HEK293 (cell line): ENCODE data around the gene HOXB4.
A peak's percentile ranks its signal among the peaks of the same experiment; 100 is the strongest.

ENCODE experiments used
- CTCF ChIA-PET: fragments of 350-600 bp; formaldehyde crosslinking; extraction: SDS; loops from one replicate; lab custom pipeline; 2021; ENCODE audit warnings: antibody characterized with exemption; lab: Yijun Ruan, JAX
- POLR2A ChIA-PET: fragments of 300-600 bp; formaldehyde crosslinking; extraction: SDS; loops from one replicate; lab custom pipeline; 2020; ENCODE audit warnings: antibody characterized with exemption, inconsistent platforms; lab: Yijun Ruan, JAX
- H3K27ac ChIP-seq: fragments of 200-500 bp; sonication (Bioruptor generic); 2 replicates; pipeline ENCODE4 v1.5.1; 2014; ENCODE audit warnings: low read depth, low read length, control low read depth, inconsistent platforms; ENCODE audit errors: extremely low read depth
- H3K36me3 ChIP-seq, 2 experiments: fragments of 200-500 bp in 1 of 2; sonication (Bioruptor generic) in 1 of 2; 1 replicate in 1 of 2; 2 replicates in 1 of 2; pipeline ENCODE4 v1.5.1; 2014 to 2017; ENCODE audit warnings: inconsistent platforms in 2 of 2, low read length in 2 of 2; ENCODE audit not compliant: control insufficient read depth in 2 of 2, insufficient read depth in 1 of 2
- H3K4me1 ChIP-seq: fragments of 200-500 bp; sonication (Bioruptor generic); 2 replicates; pipeline ENCODE4 v1.5.1; 2014; ENCODE audit warnings: mild to moderate bottlenecking, low read length, inconsistent platforms; ENCODE audit not compliant: control insufficient read depth, insufficient read depth
- H3K4me3 ChIP-seq: 2 replicates; pipeline ENCODE4 v1.5.1; 2011; ENCODE audit warnings: low read depth, mild to moderate bottlenecking, control low read depth, low read length, moderate library complexity
- H3K9me3 ChIP-seq: fragments of 200-500 bp; sonication (Bioruptor generic); 2 replicates; pipeline ENCODE4 v1.5.1; 2014; ENCODE audit warnings: low read depth, low read length, inconsistent platforms; ENCODE audit not compliant: control insufficient read depth, insufficient read depth
- FEZF1 ChIP-seq: fragments of 450-650 bp; formaldehyde crosslinking; IDR thresholded peaks from 2 replicates; pipeline ENCODE4 v1.5.1; 2016; ENCODE audit warnings: missing biosample characterization, missing genetic modification characterization
- KLF10 ChIP-seq: fragments of 450-650 bp; IDR thresholded peaks from 2 replicates; pipeline ENCODE4 v1.5.1; 2018; ENCODE audit warnings: missing biosample characterization, mild to moderate bottlenecking, missing genetic modification characterization
- OVOL3 ChIP-seq: fragments of 450-650 bp; formaldehyde crosslinking; IDR thresholded peaks from 2 replicates; pipeline ENCODE4 v1.5.1; 2016; ENCODE audit warnings: missing biosample characterization, missing genetic modification characterization
- PBX3 ChIP-seq: sonication (generic); formaldehyde crosslinking; IDR thresholded peaks from 2 replicates; pipeline ENCODE4 v1.8.1; 2022; ENCODE audit warnings: mild to moderate bottlenecking, moderate library complexity, missing genetic modification reagents
- PRDM1 ChIP-seq: fragments of 450-650 bp; formaldehyde crosslinking; IDR thresholded peaks from 2 replicates; pipeline ENCODE4; 2016; ENCODE audit warnings: missing biosample characterization, missing genetic modification characterization
- PRDM2 ChIP-seq: fragments of 450-650 bp; formaldehyde crosslinking; IDR thresholded peaks from 2 replicates; pipeline ENCODE4 v1.5.1; 2016; ENCODE audit warnings: missing biosample characterization, missing genetic modification characterization, borderline replicate concordance
- SP3 ChIP-seq: fragments of 450-650 bp; formaldehyde crosslinking; IDR thresholded peaks from 2 replicates; pipeline ENCODE4 v1.5.1; 2016; ENCODE audit warnings: missing biosample characterization, missing genetic modification characterization
- ZBTB10 ChIP-seq: fragments of 450-650 bp; formaldehyde crosslinking; IDR thresholded peaks from 2 replicates; pipeline ENCODE4 v1.5.1; 2016; ENCODE audit warnings: missing biosample characterization, missing genetic modification characterization
- ZNF132 ChIP-seq: fragments of 450-650 bp; formaldehyde crosslinking; IDR thresholded peaks from 2 replicates; pipeline ENCODE4 v1.5.1; 2017; ENCODE audit warnings: missing biosample characterization, missing genetic modification characterization, borderline replicate concordance
- ZNF155 ChIP-seq: fragments of 450-650 bp; formaldehyde crosslinking; IDR thresholded peaks from 2 replicates; pipeline ENCODE4 v1.5.1; 2016; ENCODE audit warnings: missing biosample characterization, missing genetic modification characterization
- ZNF16 ChIP-seq: fragments of 450-650 bp; formaldehyde crosslinking; IDR thresholded peaks from 2 replicates; pipeline ENCODE4 v1.5.1; 2016; ENCODE audit warnings: low read depth, missing biosample characterization, missing genetic modification characterization
- ZNF221 ChIP-seq: fragments of 450-650 bp; formaldehyde crosslinking; IDR thresholded peaks from 2 replicates; pipeline ENCODE4 v1.5.1; 2017; ENCODE audit warnings: missing biosample characterization, missing genetic modification characterization, borderline replicate concordance
- ZNF335 ChIP-seq: fragments of 450-650 bp; formaldehyde crosslinking; conservative IDR thresholded peaks from 2 replicates; pipeline ENCODE4 v1.5.1; 2016; ENCODE audit warnings: missing biosample characterization, missing genetic modification characterization
- ZNF350 ChIP-seq: fragments of 450-650 bp; formaldehyde crosslinking; IDR thresholded peaks from 2 replicates; pipeline ENCODE4 v1.5.0; 2017; ENCODE audit warnings: missing biosample characterization, mild to moderate bottlenecking, missing genetic modification characterization
- ZNF366 ChIP-seq: fragments of 450-650 bp; formaldehyde crosslinking; conservative IDR thresholded peaks from 2 replicates; pipeline ENCODE4 v1.5.1; 2016; ENCODE audit warnings: missing biosample characterization, missing genetic modification characterization
- ZNF473 ChIP-seq: fragments of 450-650 bp; formaldehyde crosslinking; IDR thresholded peaks from 2 replicates; pipeline ENCODE4 v1.5.1; 2017; ENCODE audit warnings: missing biosample characterization, missing genetic modification characterization
- ZNF560 ChIP-seq: fragments of 450-650 bp; formaldehyde crosslinking; IDR thresholded peaks from 2 replicates; pipeline ENCODE4 v1.5.1; 2017; ENCODE audit warnings: missing biosample characterization, missing genetic modification characterization, borderline replicate concordance
- ZNF610 ChIP-seq: fragments of 450-650 bp; formaldehyde crosslinking; IDR thresholded peaks from 2 replicates; pipeline ENCODE4 v1.5.1; 2016; ENCODE audit warnings: missing biosample characterization, missing genetic modification characterization, borderline replicate concordance
- ZSCAN16 ChIP-seq: fragments of 450-650 bp; formaldehyde crosslinking; IDR thresholded peaks from 2 replicates; pipeline ENCODE4 v1.5.1; 2016; ENCODE audit warnings: missing biosample characterization, missing genetic modification characterization
- TF ChIP-seq, protein P1 (sequence below): fragments of 450-650 bp; formaldehyde crosslinking; IDR thresholded peaks from 2 replicates; pipeline ENCODE4 v1.5.1; 2017; ENCODE audit warnings: missing biosample characterization, mild to moderate bottlenecking, missing genetic modification characterization, moderate library complexity
- TF ChIP-seq, protein P2 (sequence below): fragments of 450-650 bp; formaldehyde crosslinking; IDR thresholded peaks from 2 replicates; pipeline ENCODE4 v1.5.1; 2016; ENCODE audit warnings: missing biosample characterization, missing genetic modification characterization

Gene HOXB4

DNA sequence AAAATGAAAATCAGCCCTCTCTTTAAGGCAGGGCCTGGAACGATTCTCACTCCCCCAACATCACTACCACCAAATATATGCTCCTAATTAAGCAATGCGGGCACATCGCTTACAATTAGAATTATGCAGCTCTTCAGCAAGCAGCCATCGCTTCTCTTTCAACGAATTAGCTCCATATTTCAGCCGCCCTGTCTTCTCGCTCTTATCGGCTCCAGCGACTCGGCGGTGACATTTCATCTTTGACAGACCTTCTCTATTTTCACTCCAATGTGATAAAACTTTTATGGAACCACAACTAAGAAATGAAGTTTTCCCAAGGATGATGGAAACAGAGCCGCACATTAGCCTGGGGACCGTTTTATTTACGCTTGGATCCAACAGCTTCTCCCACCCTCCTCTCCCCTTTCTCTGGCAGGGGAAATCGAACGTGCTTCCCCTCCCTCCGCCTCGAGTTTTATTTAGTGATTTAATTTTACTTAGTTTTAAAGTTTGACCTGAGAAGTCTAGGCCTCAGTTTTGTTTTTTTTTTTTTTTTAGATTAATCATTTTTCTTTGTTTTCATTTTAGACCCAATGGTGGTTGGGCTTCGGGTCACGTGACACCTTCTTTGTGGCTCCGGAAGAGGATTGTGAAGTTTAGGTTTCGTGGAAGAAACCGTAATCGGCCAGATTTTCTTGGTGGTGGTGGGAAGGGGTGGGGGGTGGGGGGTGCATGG is 30.2 kb downstream of the HOXB4 start:
- peaks cover 48% of the 10 kb centered on the region for H3K4me1 ChIP-seq
- ChIA-PET POLR2A (interaction anchor here (1.2 to 1.8 kb wide), 4 partner anchors 9 to 45 kb away, joined by 3 to 6 read pairs (median 4); partner anchors contain the start of gene HOXB5), CTCF (interaction anchor here (0.5 to 3.1 kb wide), 11 partner anchors 10 to 440 kb away, joined by 3 to 15 read pairs (median 4); no protein-coding TSS in a partner anchor)
- peak overlapping the region; percentile 100 for H3K27ac ChIP-seq
- no peak overlapping the region for H3K4me3 ChIP-seq
- H3K9me3 ChIP-seq: no peaks in the 10 kb centered on the region
- H3K36me3 ChIP-seq: peaks cover 15 to 37% of the 10 kb centered on the region in 2 experiments
- TF ChIP-seq, protein P1, sequence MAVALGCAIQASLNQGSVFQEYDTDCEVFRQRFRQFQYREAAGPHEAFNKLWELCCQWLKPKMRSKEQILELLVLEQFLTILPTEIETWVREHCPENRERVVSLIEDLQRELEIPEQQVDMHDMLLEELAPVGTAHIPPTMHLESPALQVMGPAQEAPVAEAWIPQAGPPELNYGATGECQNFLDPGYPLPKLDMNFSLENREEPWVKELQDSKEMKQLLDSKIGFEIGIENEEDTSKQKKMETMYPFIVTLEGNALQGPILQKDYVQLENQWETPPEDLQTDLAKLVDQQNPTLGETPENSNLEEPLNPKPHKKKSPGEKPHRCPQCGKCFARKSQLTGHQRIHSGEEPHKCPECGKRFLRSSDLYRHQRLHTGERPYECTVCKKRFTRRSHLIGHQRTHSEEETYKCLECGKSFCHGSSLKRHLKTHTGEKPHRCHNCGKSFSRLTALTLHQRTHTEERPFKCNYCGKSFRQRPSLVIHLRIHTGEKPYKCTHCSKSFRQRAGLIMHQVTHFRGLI (tag by site-specific recombination): peak; percentile 98
- peak; percentile 38 for TF ChIP-seq SP3 (tag by site-specific recombination)
- no peak for TF ChIP-seq PRDM2
- no peak for TF ChIP-seq ZNF16 (tag by site-specific recombination)
- peak; percentile 64; the same call in 1 of the 2 replicates for TF ChIP-seq FEZF1 (tag by site-specific recombination)
- TF ChIP-seq ZNF610 (tag by site-specific recombination): 0 out of 2 replicates have a peak, but pooled peaks have one; percentile 50
- no peak for TF ChIP-seq ZNF132 (tag by site-specific recombination)
- TF ChIP-seq ZNF221: no peak
- TF ChIP-seq ZSCAN16 (tag by site-specific recombination): 0 out of 2 replicates have a peak, but pooled peaks have one; percentile 37
- no peak for TF ChIP-seq ZNF155
- TF ChIP-seq ZNF350 (tag by site-specific recombination): no peak
- TF ChIP-seq, protein P2, sequence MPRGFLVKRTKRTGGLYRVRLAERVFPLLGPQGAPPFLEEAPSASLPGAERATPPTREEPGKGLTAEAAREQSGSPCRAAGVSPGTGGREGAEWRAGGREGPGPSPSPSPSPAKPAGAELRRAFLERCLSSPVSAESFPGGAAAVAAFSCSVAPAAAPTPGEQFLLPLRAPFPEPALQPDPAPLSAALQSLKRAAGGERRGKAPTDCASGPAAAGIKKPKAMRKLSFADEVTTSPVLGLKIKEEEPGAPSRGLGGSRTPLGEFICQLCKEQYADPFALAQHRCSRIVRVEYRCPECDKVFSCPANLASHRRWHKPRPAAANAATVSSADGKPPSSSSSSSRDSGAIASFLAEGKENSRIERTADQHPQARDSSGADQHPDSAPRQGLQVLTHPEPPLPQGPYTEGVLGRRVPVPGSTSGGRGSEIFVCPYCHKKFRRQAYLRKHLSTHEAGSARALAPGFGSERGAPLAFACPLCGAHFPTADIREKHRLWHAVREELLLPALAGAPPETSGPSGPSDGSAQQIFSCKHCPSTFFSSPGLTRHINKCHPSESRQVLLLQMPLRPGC (tag by site-specific recombination): peak; percentile 59; the same call in 1 of the 2 replicates
- peak; percentile 57; the same call in 1 of the 2 replicates for TF ChIP-seq ZNF335 (tag by site-specific recombination)
- TF ChIP-seq OVOL3: peak; percentile 65; the same call in 1 of the 2 replicates
- peak; percentile 38; the same call in 1 of the 2 replicates for TF ChIP-seq ZNF366 (tag by site-specific recombination)
- TF ChIP-seq PRDM1 (tag by site-specific recombination): 0 out of 2 replicates have a peak, but pooled peaks have one; percentile 69
- TF ChIP-seq ZNF560 (tag by site-specific recombination): no peak
- TF ChIP-seq ZNF473 (tag by site-specific recombination): no peak
- TF ChIP-seq KLF10 (tag by site-specific recombination): no peak
- TF ChIP-seq PBX3 (CRISPR knock-in tag): no peak
- 0 out of 2 replicates have a peak, but pooled peaks have one; percentile 12 for TF ChIP-seq ZBTB10 (tag by site-specific recombination)
